ENCODE measurements around the gene GPR132.
"Not testable (repeated sequence)": the region's sequence is repeated elsewhere in the genome, so short reads cannot be mapped to it uniquely, and the experiment has no call there.

Gene GPR132

DNA sequence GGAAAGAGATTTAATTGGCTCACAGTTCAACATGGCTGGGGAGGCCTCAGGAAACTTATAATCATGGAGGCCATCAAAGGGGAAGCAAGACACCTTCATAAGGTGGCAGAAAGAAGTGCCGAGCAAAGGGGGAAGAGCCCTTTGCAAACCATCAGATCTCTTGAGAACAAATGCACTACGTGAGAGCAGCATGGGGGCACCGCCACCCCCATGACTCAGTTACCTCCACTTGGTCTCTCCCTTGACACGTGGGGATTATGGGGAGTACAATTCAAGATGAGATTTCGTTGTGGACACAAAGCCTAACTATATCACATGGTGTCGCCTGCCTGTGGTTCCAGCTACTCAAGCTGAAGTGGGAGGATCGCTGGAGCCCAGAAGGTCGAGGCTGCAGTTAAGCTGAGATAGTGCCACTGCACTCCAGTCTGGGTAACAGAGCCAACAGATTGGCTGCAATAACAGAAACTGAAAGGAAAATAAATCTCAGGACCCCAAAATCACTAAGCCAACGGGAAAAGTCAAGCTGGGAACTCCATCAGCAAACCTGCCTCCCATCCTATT lies 34.3 kb downstream of the GPR132 start:
- TF ChIP-seq PAX5 (IDR thresholded peaks at IDR 0.05; ENCODE audit: insufficient read depth, low read length, severe bottlenecking) (no peak), SPI1 (IDR thresholded peaks at IDR 0.05; ENCODE audit: low read depth, low read length) (no peak), POU2F2 (IDR thresholded peaks at IDR 0.05; ENCODE audit: low read depth, low read length) (no peak)
- DNase-seq (ENCODE audit: insufficient read length, low spot score) (no peak), FAIRE-seq (no peak)

DNA sequence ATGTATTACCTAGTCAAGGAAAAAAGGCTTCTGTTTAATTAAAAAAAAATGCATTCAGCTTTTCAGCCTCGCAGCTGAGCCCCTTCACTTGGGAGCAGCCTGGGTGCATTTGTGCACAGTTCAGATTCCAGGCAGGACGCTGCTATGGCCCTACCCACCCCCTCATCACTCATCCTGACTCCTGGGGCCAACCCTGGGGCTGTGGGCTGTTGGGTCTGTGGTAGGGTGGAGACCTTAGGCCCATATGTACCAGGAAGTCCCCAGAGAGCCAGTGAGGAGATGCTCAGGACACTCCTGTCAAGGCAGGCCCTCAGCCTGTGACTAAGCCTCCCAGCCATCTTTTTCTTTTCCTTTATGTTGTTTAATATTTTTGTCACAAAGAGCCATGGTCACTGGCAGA lies 35.0 kb downstream of the GPR132 start:
- TF ChIP-seq PAX5 (IDR thresholded peaks at IDR 0.05; ENCODE audit: insufficient read depth, low read length, severe bottlenecking) (no peak), POLR2AphosphoS5 (IDR thresholded peaks at IDR 0.05; ENCODE audit: low read depth, low read length) (no peak), POLR2A (IDR thresholded peaks at IDR 0.05; ENCODE audit: low read depth, low read length) (no peak), TAF1 (IDR thresholded peaks at IDR 0.05; ENCODE audit: low read depth, low read length) (no peak), POU2F2 (IDR thresholded peaks at IDR 0.05; ENCODE audit: low read depth, low read length) (no peak), SPI1 (IDR thresholded peaks at IDR 0.05; ENCODE audit: low read depth, low read length) (no peak)
- no peak for DNase-seq (ENCODE audit: insufficient read length, low spot score)
- FAIRE-seq: no peak

DNA sequence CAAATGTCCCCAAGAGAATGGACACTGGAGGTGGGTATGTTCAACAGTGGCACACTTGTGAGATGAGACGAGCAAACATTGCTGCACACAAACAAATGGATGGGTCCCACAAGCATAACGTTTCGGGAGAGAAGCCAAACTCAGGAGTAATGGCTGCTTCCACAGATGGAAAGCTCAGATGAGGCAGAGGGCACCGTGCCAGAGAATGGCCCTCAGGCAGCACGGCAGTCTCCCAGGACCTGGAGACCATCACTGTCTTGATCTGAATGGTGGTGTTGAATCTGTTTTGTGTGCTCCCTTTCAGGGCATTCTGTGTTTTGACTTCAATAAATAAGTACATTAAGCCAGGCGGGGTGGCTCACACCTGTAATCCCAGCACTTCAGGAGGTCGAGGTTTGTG lies 35.8 kb downstream of the GPR132 start:
- FAIRE-seq: no peak
- DNase-seq (ENCODE audit: insufficient read length, low spot score): no peak
- TF ChIP-seq PAX5 (IDR thresholded peaks at IDR 0.05; ENCODE audit: insufficient read depth, low read length, severe bottlenecking): no peak
- TF ChIP-seq SPI1 (IDR thresholded peaks at IDR 0.05; ENCODE audit: low read depth, low read length): no peak
- TF ChIP-seq POU2F2 (IDR thresholded peaks at IDR 0.05; ENCODE audit: low read depth, low read length): no peak
- TF ChIP-seq POLR2A (IDR thresholded peaks at IDR 0.05; ENCODE audit: low read depth, low read length): no peak
- no peak for TF ChIP-seq POLR2AphosphoS5 (IDR thresholded peaks at IDR 0.05; ENCODE audit: low read depth, low read length)
- no peak for TF ChIP-seq TAF1 (IDR thresholded peaks at IDR 0.05; ENCODE audit: low read depth, low read length)

DNA sequence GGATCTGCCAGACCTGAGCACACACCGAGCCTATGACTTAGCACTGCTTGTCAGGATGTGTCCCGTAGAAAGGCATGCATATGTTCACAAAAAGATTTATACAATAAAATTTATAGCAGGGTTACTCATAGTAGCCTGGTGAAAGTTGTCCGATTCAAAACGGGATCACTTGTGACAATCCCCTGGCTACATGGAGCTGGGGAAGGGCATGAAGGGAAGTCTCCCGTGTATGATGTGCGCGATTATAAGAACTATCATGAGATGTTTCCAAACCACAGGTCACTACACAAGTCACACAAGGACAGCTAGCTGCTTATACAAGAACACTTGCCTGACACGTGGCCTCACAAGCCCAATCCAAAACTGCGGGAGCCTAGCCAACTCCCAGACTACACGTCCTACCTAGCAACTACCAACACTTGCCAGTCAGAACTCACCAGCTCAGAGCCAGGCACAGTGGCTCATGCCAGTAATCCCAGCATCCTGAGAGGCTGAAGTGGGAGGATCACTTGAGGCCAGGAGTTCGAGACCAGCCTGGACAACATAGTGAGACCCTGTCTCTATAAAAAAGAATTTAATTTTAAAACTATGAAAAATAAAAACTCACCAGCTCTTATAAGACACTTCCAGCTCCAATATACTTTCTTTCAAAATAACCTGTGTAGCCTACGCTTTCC lies 36.8 kb downstream of the GPR132 start:
- TF ChIP-seq SPI1 (IDR thresholded peaks at IDR 0.05; ENCODE audit: low read depth, low read length): no peak
- DNase-seq (ENCODE audit: insufficient read length, low spot score) (no peak), FAIRE-seq (no peak)

DNA sequence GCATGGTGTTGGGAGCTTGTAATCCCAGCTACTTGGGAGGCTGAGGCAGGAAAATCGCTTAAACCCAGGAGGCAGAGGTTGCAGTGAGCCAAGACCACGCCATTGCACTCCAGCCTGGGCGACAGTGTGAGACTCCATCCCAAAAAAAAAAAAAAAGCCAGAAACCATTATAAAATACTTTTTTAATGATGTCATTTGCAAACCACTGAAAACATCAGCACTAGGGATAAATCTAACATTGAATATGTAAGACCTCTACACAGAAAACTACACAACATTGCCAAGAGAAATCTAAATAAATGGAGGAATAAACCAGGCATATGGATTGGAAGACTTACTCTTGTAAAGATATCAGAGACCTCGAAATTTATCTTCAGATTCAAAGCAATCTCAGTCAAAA lies 37.5 kb downstream of the GPR132 start:
- DNase-seq (ENCODE audit: insufficient read length, low spot score); FAIRE-seq: not testable (repeated sequence)

DNA sequence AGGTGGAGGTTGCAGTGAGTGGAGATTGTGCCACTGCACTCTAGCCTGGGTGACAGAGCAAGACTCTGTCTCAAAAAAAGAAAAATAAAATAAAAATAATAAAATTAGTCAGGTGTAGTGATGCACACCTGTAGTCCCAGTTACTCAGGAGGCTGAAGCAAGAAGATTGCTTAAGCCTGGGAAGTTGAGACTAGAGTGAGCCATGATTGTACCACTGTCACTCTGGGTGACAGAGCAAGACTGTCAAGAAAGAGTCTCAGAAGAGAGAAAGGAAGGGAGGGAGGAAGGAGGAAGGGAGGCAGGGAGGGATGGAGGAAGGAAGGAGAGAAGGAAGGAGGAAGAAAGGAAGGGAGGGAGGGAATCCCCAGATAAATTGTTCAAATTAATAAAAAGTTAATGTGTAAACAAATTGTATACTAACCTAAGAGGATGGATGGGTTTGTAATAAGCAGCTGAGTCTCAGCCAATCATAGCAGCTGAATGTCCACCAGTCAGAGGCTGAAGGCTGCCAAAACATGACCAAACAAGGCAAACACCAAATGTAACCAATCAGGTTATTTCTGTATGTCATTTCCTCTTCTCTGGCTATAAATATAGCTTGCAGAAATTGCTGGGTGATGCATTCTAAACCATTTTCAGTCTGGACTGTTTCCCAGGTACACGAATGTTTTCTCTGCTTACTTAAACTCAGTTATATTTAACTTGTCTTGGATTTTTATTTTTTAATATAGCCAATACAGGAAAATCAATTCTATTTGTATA lies 38.2 kb downstream of the GPR132 start:
- TF ChIP-seq SPI1 (IDR thresholded peaks at IDR 0.05; ENCODE audit: low read depth, low read length): no peak
- TF ChIP-seq POLR2AphosphoS5 (IDR thresholded peaks at IDR 0.05; ENCODE audit: low read depth, low read length): peak; percentile 58; the same call in 1 of the 2 replicates
- TF ChIP-seq POLR2A (IDR thresholded peaks at IDR 0.05; ENCODE audit: low read depth, low read length): peak; percentile 66; the same call in 1 of the 2 replicates
- FAIRE-seq (peak; percentile 84), DNase-seq (ENCODE audit: insufficient read length, low spot score) (no peak)

DNA sequence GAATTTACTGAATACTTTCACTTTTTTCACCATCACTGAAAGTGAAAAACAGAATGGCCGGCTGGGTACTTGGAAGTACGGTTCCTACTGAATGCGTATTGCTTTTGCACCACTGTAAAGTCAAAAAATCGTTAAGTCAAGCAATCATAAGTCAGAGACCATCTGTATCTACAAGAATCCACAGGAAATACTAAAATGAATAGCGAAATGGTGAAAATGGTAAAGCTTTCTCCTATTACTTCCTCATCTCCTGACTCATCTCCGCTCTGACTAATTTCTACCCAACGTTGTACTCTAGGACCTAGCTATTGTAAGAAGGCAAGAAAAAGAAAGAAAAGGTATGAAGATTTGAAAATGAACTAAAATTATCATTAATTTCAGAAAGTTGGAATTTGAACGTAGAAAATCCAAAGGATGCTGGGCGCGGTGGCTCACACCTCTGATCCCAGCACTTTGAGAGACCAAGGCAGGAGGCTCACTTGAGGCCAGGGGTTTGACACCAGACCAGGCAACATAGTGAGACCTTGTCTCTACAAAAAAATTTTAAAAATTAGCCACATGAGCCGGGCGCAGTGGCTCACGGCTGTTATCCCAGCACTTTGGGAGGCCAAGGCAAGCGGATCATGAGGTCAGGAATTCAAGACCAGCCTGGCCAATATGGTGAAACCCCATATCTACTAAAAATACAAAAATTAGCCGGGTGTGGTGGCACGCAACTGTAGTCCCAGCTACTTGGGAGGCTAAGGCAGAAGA lies 39.0 kb downstream of the GPR132 start:
- no peak for DNase-seq (ENCODE audit: insufficient read length, low spot score)
- peak; percentile 41 for FAIRE-seq
- TF ChIP-seq POLR2AphosphoS5 (IDR thresholded peaks at IDR 0.05; ENCODE audit: low read depth, low read length): no peak
- TF ChIP-seq POU2F2 (IDR thresholded peaks at IDR 0.05; ENCODE audit: low read depth, low read length): no peak
- TF ChIP-seq TAF1 (IDR thresholded peaks at IDR 0.05; ENCODE audit: low read depth, low read length): no peak
- TF ChIP-seq SPI1 (IDR thresholded peaks at IDR 0.05; ENCODE audit: low read depth, low read length): no peak
- no peak for TF ChIP-seq POLR2A (IDR thresholded peaks at IDR 0.05; ENCODE audit: low read depth, low read length)

DNA sequence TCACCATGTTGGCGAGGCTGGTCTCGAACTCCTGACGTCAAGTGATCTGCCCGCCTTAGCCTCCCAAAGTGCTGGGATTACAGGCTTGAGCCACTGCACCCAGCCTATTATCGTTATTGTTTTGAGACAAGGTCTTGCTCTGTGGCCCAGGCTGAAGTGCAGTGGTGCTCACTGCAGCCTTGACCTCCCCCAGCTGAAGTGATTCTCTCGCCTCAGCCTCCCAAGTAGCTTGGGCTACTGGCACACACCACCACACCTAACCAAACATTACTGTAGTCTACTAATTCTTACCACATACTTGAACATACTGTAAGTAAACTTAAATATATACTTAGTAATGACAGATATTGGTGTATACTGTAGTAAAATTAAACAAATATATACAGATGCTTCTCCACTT lies 39.8 kb downstream of the GPR132 start:
- TF ChIP-seq POLR2A (IDR thresholded peaks at IDR 0.05; ENCODE audit: low read depth, low read length): no peak
- TF ChIP-seq TAF1 (IDR thresholded peaks at IDR 0.05; ENCODE audit: low read depth, low read length): no peak
- no peak for TF ChIP-seq PAX5 (IDR thresholded peaks at IDR 0.05; ENCODE audit: insufficient read depth, low read length, severe bottlenecking)
- no peak for TF ChIP-seq POU2F2 (IDR thresholded peaks at IDR 0.05; ENCODE audit: low read depth, low read length)
- no peak for TF ChIP-seq POLR2AphosphoS5 (IDR thresholded peaks at IDR 0.05; ENCODE audit: low read depth, low read length)
- TF ChIP-seq SPI1 (IDR thresholded peaks at IDR 0.05; ENCODE audit: low read depth, low read length): no peak
- FAIRE-seq (no peak), DNase-seq (ENCODE audit: insufficient read length, low spot score) (no peak)

DNA sequence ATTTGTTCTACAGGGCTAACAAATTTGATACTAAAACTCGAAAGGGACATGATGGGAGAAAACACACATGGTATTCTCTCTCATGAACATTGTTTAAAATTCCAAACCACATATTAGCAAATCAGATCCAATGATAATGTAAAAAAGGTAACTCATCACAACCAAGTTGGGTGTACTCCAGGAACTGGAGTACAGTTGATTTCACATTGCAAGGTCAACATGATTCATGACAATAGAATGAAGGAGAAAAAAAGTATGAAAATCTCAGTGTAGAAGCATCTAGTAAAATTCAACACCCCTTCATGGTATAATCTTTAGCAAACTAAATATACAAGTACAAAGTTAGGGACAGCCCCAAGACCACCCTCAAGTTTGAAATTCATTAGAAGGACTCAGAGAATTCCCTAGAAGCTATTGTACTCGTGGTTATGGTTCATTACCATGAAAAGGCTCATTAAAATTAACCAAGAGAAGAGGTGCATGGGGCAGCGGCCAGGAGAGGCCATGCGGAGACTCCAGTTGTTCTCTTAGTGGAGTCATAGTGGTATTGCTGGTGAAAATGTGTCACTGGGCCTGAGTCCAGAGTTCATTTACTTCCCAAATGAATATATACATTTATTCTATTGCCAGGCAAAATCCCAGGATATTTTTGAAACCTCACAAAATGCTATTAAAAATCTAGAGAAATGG lies 41.3 kb downstream of the GPR132 start:
- DNase-seq (ENCODE audit: insufficient read length, low spot score) (no peak), FAIRE-seq (no peak)
- TF ChIP-seq TAF1 (IDR thresholded peaks at IDR 0.05; ENCODE audit: low read depth, low read length): no peak
- TF ChIP-seq POLR2A (IDR thresholded peaks at IDR 0.05; ENCODE audit: low read depth, low read length): no peak
- no peak for TF ChIP-seq SPI1 (IDR thresholded peaks at IDR 0.05; ENCODE audit: low read depth, low read length)
- no peak for TF ChIP-seq POU2F2 (IDR thresholded peaks at IDR 0.05; ENCODE audit: low read depth, low read length)
- TF ChIP-seq PAX5 (IDR thresholded peaks at IDR 0.05; ENCODE audit: insufficient read depth, low read length, severe bottlenecking): no peak
- TF ChIP-seq POLR2AphosphoS5 (IDR thresholded peaks at IDR 0.05; ENCODE audit: low read depth, low read length): no peak

Data from GM12891 (cell line).